GM12891 (cell line): ENCODE results near the gene ESYT2.
"Not testable (repeated sequence)": the region's sequence is repeated elsewhere in the genome, so short reads cannot be mapped to it uniquely, and the experiment has no call there.

Experiments used
- DNase-seq: peaks from one replicate; pipeline ENCODE4 v3.0.0; 2011; ENCODE audit warnings: low spot score; ENCODE audit not compliant: insufficient read length
- FAIRE-seq: peaks from 2 replicates; lab custom pipeline; 2011; peaks lifted over from hg19 to GRCh38; lab: Jason Lieb, UNC
- PAX5 ChIP-seq: IDR thresholded peaks from 2 replicates; pipeline ENCODE4 v1.6.1; 2011; ENCODE audit warnings: low read length, moderate library complexity, mild to moderate bottlenecking; ENCODE audit not compliant: insufficient read depth, severe bottlenecking
- POLR2A ChIP-seq: IDR thresholded peaks from 2 replicates; pipeline ENCODE4 v1.6.1; 2011; ENCODE audit warnings: low read depth, low read length, control low read depth
- POLR2AphosphoS5 ChIP-seq: IDR thresholded peaks from 2 replicates; pipeline ENCODE4 v1.6.1; 2011; ENCODE audit warnings: low read depth, low read length, control low read depth
- POU2F2 ChIP-seq: IDR thresholded peaks from 2 replicates; pipeline ENCODE4 v1.6.1; 2011; ENCODE audit warnings: low read depth, mild to moderate bottlenecking, control low read depth, low read length, moderate library complexity
- SPI1 ChIP-seq: IDR thresholded peaks from 2 replicates; pipeline ENCODE4 v1.6.1; 2011; ENCODE audit warnings: low read depth, low read length, control low read depth
- TAF1 ChIP-seq: IDR thresholded peaks from 2 replicates; pipeline ENCODE4 v1.6.1; 2011; ENCODE audit warnings: low read depth, low read length, control low read depth

Gene ESYT2

DNA sequence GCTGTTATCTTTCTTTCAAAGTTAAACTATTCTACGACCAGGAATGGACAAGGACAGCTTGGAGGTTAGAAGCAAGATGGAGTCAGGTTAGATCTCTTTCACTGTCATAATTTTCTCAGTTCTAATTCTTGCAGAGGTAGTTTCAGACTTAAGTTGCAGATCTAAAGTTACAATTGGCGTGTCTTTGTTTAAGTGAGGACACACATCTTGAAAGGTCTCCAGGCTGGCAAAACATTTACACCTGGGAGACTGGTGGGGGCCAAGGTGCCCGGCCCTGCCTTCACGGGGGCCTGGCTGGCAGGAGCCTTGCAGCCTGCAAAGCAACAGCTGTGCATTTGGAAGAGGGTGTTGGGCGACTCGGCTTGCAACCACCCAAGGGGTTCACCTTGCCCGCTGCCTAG is 25.4 kb upstream of the ESYT2 start:
- no peak for FAIRE-seq
- no peak for DNase-seq
- TF ChIP-seq SPI1 (no peak), POLR2A (no peak)

- TF ChIP-seq SPI1 (no peak), POLR2AphosphoS5 (no peak), POU2F2 (no peak)
- FAIRE-seq, result no peak
- DNase-seq, result no peak
These were observed 21.3 kb upstream of the ESYT2 start for GRCh38 chr7:158850545-158851102.

DNA sequence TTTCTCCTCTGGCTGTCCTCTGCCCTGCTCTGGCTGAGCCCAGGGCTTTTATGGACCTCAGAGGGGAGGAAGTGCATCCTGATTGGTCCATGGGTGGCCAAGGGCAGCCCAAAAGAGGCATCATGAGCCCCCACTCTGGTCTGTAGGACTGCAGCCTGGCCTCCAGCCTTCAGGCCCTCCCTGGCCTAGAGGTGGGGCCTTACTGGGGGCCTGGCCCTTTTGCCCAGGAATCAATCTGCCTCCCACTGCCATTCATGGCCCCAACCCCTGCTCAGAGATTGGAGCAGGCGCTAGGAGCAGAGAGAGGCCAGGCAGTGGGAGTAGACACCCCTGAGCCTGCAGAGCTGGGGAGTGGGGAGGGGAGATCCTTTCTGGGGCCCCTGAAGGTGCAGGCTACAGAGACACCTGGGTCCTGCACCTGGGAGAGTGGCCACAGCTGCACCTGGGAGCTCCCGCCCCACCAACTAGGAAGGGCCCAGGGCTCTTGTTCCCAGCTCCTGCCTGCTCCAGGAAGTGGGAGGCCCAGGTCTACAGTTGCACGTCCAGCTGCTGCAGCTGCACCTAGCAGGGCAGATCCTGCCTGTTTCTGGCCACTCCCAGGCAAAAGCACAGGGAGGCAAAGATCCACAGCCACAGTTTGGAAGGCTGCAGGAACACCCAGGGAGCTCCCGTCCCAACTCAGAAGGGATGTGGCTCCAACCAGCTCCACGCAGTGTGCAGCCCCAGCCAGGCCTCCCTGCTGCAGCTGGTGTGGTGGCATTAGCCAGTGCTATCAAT is 20.6 kb upstream of the ESYT2 start:
- TF ChIP-seq SPI1, result no peak
- TF ChIP-seq POLR2A, result no peak
- no peak for TF ChIP-seq TAF1
- FAIRE-seq (no peak), DNase-seq (no peak)

- TF ChIP-seq TAF1 (no peak), POLR2A (no peak), SPI1 (no peak), POU2F2 (no peak), PAX5 (no peak), POLR2AphosphoS5 (no peak)
- no peak for DNase-seq
- FAIRE-seq, result no peak
These were observed 20.1 kb upstream of the ESYT2 start for GRCh38 chr7:158849442-158849767.

DNA sequence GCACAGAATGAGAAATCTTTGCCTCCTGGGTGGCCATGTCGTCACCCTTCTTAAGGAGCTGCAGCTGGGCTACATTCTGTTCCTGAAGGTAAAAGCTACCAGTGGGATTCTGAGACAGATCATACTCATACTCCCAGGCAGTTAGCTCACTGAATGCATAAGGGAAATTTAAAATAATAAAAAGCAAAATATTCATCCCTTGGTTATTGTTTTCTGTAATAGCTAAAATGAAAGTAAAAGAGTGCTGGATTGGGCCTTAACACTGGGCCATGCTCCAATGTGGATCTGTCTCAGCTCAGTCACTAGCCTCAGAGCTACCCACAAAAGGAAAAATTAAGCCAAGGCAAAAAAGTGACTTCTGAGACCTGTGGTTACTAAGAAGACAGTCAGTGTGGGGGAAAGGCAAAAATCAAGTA is 18.1 kb upstream of the ESYT2 start:
- TF ChIP-seq TAF1 (no peak), PAX5 (no peak), SPI1 (no peak), POU2F2 (no peak), POLR2AphosphoS5 (no peak), POLR2A (no peak)
- no peak for FAIRE-seq

GRCh38 chr7:158846304-158846703 is 17.0 kb upstream of the ESYT2 start:
- TF ChIP-seq POLR2A (no peak), POU2F2 (no peak), SPI1 (no peak), POLR2AphosphoS5 (no peak), PAX5 (no peak)
- no peak for DNase-seq
- FAIRE-seq, result no peak

More for the DNA sequence above, 18.1 kb upstream of the ESYT2 start:
- DNase-seq, result no peak

GRCh38 chr7:158843771-158844170 is 14.5 kb upstream of the ESYT2 start:
- FAIRE-seq, result no peak
- TF ChIP-seq POLR2AphosphoS5 (no peak), PAX5 (no peak), TAF1 (no peak), POU2F2 (no peak), POLR2A (no peak), SPI1 (no peak)
- no peak for DNase-seq

GRCh38 chr7:158842486-158842885 is 13.2 kb upstream of the ESYT2 start:
- no peak for DNase-seq
- TF ChIP-seq POU2F2 (no peak), POLR2AphosphoS5 (no peak), PAX5 (no peak), POLR2A (no peak), SPI1 (no peak), TAF1 (no peak)
- FAIRE-seq, result no peak

- DNase-seq, result no peak
- no peak for FAIRE-seq
- no peak for TF ChIP-seq TAF1
- TF ChIP-seq PAX5, result no peak
- no peak for TF ChIP-seq SPI1
- TF ChIP-seq POU2F2, result no peak
- no peak for TF ChIP-seq POLR2AphosphoS5
- no peak for TF ChIP-seq POLR2A
These were observed 11.3 kb upstream of the ESYT2 start for GRCh38 chr7:158840604-158841003.

GRCh38 chr7:158839177-158839576 is 9.9 kb upstream of the ESYT2 start:
- DNase-seq, FAIRE-seq: not testable (repeated sequence)
